Effector CD8-positive, alpha-beta T cell (primary cell): ENCODE results near the gene SLC16A7.
"Not testable (repeated sequence)": the region's sequence is repeated elsewhere in the genome, so short reads cannot be mapped to it uniquely, and the experiment has no call there.

Experiments used
- DNase-seq: peaks from one replicate; lab custom pipeline; 2025; lab: John Stamatoyannopoulos, UW

Gene SLC16A7

GRCh38 chr12:59736359-59736758, 140.5 kb downstream of the SLC16A7 start:
- DNase-seq, result no peak

- DNase-seq, result no peak
Measured at GRCh38 chr12:59736786-59737185, 141.0 kb downstream of the SLC16A7 start.

GRCh38 chr12:59737725-59738463, 142.1 kb downstream of the SLC16A7 start:
- no peak for DNase-seq

- no peak for DNase-seq
Measured at GRCh38 chr12:59742841-59743240, 147.0 kb downstream of the SLC16A7 start.

GRCh38 chr12:59744564-59744963, 148.7 kb downstream of the SLC16A7 start:
- no peak for DNase-seq

- not testable (repeated sequence) for DNase-seq
Measured at GRCh38 chr12:59751091-59751490, 155.3 kb downstream of the SLC16A7 start.

GRCh38 chr12:59761542-59761941, 165.7 kb downstream of the SLC16A7 start:
- no peak for DNase-seq

GRCh38 chr12:59763835-59764234, 168.0 kb downstream of the SLC16A7 start:
- no peak for DNase-seq

GRCh38 chr12:59768031-59768430, 172.2 kb downstream of the SLC16A7 start:
- no peak for DNase-seq

GRCh38 chr12:59780605-59781135, 184.8 kb downstream of the SLC16A7 start:
- DNase-seq, result no peak

GRCh38 chr12:59787610-59788009, 191.8 kb downstream of the SLC16A7 start:
- no peak for DNase-seq

GRCh38 chr12:59792647-59793046, 196.8 kb downstream of the SLC16A7 start:
- no peak for DNase-seq

- DNase-seq, result no peak
Measured at GRCh38 chr12:59803735-59804134, 207.9 kb downstream of the SLC16A7 start.

GRCh38 chr12:59808317-59808910, 212.6 kb downstream of the SLC16A7 start:
- DNase-seq, result no peak

GRCh38 chr12:59811991-59812390, 216.2 kb downstream of the SLC16A7 start:
- DNase-seq, result no peak

- DNase-seq, result no peak
Measured at GRCh38 chr12:59812716-59813115, 216.9 kb downstream of the SLC16A7 start.

GRCh38 chr12:59820594-59821011, 224.8 kb downstream of the SLC16A7 start:
- DNase-seq, result no peak

- no peak for DNase-seq
Measured at GRCh38 chr12:59823567-59823966, 227.7 kb downstream of the SLC16A7 start.

GRCh38 chr12:59827767-59828166, 231.9 kb downstream of the SLC16A7 start:
- no peak for DNase-seq

GRCh38 chr12:59828521-59828920, 232.7 kb downstream of the SLC16A7 start:
- no peak for DNase-seq

- no peak for DNase-seq
Measured at GRCh38 chr12:59833408-59833807, 237.6 kb downstream of the SLC16A7 start.

- DNase-seq, result no peak
Measured at GRCh38 chr12:59834659-59835474, 239.0 kb downstream of the SLC16A7 start.
